Left ventricle myocardium superior (tissue), 1 donor: ENCODE data around the gene MAP2K2. TPM values are rescaled to one million over a fixed set of nuclear protein-coding genes. Genes with fewer than 3 reads are reported as not detected.
A peak's percentile ranks its signal among the peaks of the same experiment; 100 is the strongest.
"Not testable (repeated sequence)": the region's sequence is repeated elsewhere in the genome, so short reads cannot be mapped to it uniquely, and the experiment has no call there.

Source experiments
- ATAC-seq: fragments of 200-7000 bp; cut with Tn5 transposase; one replicate; pipeline ENCODE4 v1.9.1; 2020; ENCODE audit warnings: mild to moderate bottlenecking, moderate library complexity
- DNase-seq: peaks from one replicate; pipeline ENCODE4 v3.0.0-alpha.2; 2020
- intact Hi-C: fragments of 100-400 bp; cut with micrococcal nuclease; formaldehyde crosslinking; loops from one replicate; pipeline ENCODE4 v1.11.0; 2022
- long read RNA-seq: library from polyadenylated mRNA; unstranded; transcript quantifications from one replicate; pipeline ENCODE4 v2.0.0, GENCODE V29; 2021
- total RNA-seq: library from RNA; stranded (reverse); fragmentation: NEBNext Ultra II Directional; extraction: Animal tissue kit (Norgen Biotek cat#: 25700); gene quantifications from one replicate; pipeline ENCODE4 v1.2.1, GENCODE V29; 2021
- donor health status: DM: no; HTN: yes; CAD: no; lungs with severe emphysema.

Gene MAP2K2
- 148 TPM for total RNA-seq
- long read RNA-seq, transcript MAP2K2-201 (11 exons, 1,734 nt): major isoform, 302 of 469 reads
- long read RNA-seq, partial matches to known transcripts: 65 of 469 reads
- long read RNA-seq, other reads (novel, unspliced or antisense): 98 of 469 reads

DNA sequence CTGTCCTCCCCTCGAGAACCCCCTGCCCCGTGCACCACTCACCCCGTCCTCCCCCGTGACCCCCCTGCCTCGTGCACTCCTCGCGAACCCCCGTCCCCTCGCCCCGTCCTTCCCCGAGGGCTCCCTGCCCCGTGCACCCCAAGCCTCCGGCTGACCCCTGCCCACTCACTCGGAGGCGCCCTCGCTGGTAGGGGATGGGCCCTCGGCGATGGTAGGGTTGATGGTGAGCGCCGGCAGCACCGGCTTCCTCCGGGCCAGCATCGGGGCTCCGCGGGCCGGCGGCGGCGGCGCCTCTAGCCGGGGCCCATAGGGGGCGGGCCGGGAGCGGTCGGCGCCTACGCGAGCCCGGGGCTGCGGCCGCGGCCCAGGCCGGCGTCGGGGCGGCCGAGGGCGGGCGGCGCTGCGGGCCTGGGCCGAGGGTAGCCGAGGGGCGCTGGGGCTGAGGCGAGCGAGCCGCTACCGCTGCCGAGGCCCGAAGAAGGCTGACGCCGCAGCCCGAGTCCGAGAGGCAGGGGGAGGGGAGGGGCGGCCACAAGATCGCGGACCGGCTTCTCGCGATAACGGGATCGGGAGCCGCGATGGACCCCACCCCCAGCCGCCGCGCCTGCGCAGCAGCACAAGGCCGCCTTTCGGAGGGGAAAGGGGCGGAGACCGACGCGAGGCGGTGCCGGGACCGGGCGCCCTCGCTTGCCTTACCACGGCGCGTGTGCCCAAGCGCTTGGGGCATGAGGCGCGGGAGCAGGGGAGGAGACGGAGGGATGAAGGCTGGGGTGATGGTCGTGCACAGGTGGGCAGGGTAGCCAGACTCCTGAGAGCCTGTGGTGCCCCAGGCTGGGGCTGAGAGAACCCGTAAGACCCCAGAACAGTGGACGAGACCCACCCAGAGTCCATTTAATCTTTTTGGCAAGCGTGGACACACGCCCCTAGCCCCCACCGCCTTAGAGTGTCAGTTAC, at the start of gene MAP2K2:
Gene MAP2K2 (minus strand): TSS at position 508 of the 954 bp plus-strand sequence. CDS start 247 bp downstream, at position 261.
- intact Hi-C loops: no loop called here
- ATAC-seq (peak; percentile 99), DNase-seq (peak; percentile 97)

DNA sequence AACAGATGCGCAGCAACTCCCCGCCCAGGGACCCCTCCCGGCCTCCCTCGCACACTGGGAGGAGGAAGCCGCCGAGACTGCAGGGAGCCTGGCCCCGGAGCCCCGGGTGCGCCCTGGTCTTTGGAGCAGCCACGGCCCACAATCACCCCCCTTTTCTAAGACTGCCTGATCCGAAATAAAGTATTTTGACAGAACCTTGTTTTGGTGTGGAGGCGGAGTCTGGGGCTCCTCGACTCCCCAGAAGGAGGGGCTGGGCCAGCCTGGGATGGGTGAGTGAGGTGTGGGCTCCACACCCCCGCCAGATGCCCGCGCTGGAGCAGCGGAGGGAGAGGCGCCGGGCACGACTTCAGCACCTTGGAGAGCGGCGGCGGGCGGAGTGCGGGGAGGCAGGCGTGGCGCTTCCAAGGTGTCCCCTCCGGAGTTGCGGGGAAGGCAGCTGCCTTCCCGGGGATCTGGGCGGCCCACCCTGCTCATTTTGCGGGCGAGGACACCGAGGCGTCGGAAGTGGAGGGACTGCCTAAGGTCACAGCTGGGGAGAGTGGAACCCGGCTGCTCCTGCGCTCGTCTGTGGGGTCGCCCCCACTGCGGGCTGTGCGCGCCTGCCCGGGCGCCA, 49.0 kb upstream of the MAP2K2 start:
- intact Hi-C loops: no loop called here
- peak; percentile 83 for ATAC-seq
- DNase-seq: peak; percentile 78

DNA sequence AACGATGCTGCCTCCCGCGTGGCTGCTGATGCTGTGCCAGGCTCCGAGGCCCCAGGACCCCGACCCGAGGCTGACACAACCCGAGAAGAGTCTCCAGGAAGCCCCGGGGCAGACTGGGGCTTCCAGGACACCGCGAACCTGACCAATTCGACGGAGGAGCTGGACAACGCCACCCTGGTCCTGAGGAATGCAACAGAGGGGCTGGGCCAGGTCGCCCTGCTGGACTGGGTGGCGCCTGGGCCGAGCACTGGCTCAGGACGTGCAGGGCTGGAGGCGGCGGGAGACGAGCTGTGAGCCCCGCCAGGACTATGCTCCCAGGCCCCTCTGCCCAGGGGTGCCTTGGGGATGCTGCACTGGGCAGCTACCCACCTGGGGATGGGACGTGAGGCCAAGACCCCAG, 47.8 kb upstream of the MAP2K2 start:
- ATAC-seq: no peak
- no peak for DNase-seq
- intact Hi-C loops: no loop called here

DNA sequence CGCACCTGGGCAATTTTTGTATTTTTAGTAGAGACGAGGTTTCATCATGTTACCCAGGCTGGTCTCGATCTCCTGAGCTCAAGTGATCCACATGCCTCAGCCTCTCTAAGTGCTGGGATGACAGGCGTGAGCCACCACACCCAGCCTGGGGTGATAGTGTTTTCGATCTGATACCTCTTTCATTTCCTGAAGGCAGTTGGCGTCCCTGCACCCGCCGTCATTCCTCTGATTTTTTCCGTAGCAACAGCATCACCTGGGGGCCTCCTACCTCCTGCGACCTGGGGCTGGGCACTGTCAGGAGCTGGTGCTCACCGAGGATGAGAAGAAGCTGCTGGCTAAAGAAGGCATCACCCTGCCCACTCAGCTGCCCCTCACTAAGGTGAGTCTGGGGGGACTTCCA, 40.3 kb upstream of the MAP2K2 start:
- intact Hi-C loops: no loop called here
- no peak for ATAC-seq
- DNase-seq: no peak

DNA sequence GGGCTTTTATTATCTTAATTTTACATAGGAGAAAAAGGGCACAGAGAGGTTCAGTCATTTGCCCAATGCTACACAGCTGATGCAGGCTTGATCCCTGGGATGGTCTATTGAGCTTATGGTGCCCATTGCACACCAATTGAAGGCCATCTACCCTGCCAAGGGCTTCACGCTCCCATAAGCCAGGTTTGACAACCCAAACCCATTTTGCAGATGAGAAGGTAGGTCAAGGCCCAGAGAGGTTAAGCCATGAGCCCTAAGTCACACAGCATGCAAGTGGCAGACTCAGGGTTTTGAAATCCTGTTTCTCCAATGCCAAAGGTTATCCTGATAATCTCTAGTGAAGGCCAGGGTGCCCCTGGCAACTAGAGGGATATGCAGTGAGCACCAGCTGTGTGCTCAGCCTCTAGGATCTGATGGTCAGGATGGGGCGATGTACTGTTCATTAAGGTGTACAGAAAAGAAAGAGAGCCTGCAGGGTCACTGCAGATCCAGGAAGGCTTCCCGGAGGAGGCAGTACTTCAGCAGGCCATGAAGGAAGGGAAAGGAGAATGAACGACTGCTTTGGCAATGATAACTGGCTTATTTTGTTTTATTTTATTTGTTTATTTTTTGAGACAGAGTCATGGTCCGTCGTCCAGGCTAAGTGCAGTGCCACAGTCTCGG, 37.6 kb upstream of the MAP2K2 start:
- intact Hi-C loops: no loop called here
- no peak for ATAC-seq
- no peak for DNase-seq

DNA sequence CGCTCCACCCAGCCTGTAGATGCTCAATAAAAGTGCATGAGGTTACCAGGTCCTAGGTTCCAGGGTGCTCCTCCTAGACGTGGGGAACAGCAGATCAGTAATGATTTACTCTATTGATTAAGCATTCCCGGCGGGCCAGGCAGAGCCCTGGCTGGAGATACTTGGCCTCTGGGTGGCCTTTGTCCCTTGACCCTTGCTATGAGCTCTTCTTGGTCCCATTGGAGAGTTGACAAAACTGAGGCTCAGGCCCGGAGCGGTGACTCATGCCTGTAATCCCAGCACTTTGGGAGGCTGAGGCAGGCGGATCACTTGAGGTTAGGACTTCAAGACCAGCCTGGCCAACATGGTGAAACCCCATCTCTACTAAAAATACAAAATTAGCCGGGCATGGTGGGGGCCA, 34.0 kb upstream of the MAP2K2 start:
- intact Hi-C loops, ATAC-seq, DNase-seq: not testable (repeated sequence)

DNA sequence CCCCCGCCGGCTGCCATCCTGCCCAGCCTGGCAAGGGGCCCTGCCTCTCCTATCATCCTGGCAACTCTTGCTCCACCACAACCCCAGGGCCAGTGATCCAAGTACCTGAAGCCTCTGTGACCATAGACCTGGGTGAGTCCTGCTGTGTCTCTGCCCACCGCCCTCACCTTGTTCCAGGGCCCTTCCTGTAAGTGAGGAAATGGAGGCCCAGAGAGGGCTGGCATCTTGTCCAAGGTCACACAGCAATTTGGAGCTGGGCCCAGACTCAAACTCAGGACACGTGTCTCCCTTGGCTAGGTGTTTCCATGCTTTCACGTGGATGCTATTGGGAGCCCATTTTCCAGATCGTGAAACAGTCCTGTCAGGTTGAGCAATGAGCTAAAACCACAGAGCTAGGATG, 33.2 kb upstream of the MAP2K2 start:
- DNase-seq (no peak), ATAC-seq (no peak)
- intact Hi-C loops: no loop called here

DNA sequence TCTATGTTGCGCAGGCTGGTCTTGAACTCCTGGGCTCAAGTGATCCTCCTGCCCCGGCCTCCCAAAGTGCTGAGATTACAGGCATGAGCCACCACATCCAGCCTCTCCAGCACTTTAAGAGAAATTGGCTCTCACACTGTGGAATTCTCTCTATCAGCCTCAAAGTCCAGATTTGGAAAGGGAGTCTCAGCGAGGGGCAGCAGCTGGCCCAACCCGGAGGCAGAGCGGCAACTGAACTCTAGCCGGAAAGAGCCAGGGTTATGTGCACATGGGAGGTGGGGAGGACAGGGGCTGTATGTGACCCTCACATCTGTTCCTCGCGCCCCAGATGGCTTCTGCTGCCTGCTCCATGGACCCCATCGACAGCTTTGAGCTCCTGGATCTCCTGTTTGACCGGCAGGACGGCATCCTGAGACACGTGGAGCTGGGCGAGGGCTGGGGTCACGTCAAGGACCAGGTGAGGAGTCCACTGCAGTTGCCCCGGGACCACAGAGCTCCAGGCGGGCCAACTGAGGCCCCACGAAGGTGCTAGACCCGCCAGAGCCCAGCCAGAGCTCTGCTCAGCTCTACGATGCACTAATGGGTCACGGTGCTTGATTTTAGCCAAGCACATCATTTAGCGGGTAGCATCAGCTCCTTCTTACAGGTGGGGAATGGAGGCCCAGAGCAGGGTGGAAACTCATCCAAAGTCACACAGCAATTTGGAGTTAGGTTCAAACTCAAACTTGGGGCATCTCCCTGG, 30.8 kb upstream of the MAP2K2 start:
- intact Hi-C loops: no loop called here
- ATAC-seq (no peak), DNase-seq (no peak)

DNA sequence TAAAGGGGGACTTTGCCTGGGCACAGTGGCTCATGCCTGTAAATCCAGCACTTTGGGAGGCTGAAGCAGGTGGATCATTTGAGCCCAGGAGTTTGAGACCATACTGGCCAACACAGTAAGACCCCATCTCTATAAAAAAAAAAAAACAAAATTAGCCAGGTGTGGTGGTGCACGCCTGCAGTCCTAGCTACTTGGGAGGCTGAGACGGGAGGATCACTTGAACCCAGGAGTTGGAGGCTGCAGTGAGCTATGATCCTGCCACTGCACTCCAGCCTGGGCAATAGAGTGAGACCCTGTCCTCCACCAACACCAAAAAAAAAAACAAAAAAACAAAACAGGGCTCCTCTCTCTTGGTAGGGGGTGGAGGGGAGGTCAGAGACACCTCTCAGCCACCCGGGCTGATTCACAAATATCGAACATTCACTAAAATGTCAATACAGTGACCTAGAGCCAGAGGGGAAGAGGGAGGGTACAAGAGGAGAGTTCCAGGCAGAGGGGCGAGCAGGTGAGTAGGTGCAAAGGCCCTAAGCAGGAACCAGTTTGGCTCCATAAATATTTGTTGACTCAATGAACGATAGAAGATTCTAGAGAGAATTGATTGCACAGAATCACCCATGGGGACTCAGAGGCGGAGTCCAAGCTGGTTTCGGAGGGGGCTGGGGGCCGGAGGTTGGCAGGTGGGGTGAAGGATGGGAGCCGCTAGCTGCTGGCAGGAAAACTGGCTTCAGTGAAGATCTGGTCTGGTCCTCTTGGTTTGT, 28.5 kb upstream of the MAP2K2 start:
- no peak for ATAC-seq
- DNase-seq: no peak
- intact Hi-C loops: no loop called here

DNA sequence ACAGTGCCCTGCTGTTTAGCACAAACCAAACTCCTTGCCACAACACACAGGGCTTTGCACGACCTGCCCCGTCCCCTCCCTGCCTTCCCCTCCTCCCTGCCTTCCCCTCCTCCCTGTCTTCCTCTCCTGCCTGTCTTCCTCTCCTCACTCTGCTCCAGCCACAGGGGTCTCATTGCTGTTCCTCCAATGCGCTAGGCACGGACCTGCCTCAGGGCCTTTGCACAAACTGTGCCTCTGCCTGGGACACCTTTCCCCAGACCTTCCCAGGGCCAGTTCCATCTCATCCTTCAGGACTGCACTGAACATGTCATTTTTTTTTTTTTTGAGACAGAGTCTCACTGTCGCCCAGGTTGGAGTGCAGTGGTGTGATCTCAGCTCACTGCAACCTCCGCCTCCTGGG, 27.7 kb upstream of the MAP2K2 start:
- ATAC-seq (no peak), DNase-seq (no peak)
- intact Hi-C loops: no loop called here

DNA sequence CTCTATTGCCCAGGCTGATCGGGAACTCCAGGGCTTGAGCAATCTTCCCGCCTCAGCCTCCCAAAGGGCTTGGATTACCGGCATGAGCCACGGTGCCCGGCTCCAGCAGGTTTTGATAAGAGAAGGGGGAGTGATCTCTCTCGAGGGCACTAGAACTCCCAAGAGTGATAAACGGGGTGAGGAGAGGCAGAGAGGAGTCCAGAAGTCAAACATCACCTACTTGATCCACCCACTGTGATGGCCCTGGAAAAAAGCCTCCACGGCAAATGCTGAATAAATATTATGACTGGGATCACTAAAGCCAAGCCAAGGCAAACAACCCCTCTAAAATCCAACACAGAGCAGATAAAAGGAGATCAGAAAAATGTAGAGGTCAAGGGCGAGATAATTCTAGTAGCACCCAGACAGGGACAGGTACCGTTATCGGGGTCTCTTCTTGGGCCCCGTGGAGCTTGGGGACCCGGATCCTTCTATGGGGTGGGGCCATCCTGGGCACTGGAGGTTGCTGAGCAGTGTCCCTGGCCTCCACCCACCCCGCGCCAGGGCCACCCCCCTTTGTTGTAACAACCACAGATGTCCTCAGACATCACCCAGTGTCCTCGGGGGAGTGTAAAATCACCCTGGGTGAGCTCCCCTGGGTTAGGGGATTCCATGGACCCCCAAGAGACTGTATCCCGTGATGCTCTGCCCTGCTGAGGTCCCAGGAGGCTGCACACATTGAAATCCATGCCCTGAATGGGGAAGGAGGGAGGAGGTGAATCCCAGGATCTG, 25.8 kb upstream of the MAP2K2 start:
- ATAC-seq: no peak
- DNase-seq: no peak
- intact Hi-C loops: no loop called here

DNA sequence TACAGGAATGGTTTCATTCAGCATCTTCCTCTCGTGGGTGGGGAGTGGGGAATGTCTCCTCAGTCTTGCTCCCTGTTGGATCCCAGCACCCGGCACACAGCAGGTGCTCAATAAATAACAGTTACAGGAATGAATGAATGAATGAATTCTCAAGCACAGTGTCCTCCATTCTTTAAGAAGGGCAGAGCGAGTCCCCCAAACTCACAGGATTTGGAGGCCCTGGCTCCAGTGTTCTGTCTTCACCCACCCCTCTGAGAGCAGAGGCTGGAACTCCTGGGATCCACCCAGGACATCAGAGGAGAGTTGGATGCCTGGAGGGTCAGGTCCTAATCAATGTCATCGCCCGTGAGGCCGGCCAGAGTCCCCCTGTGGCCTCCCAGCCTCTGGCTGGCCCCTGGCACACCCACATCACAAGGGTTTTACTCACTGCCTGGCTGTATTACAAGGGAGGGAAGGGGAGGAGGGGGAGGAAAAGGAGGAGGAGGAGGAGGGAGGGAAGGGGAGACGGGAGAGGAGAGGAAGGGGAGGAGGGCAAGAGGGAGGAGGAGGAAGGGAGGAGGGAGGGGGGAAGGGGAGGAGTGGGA, 20.8 kb upstream of the MAP2K2 start:
- intact Hi-C loops: no loop called here
- no peak for DNase-seq
- no peak for ATAC-seq

DNA sequence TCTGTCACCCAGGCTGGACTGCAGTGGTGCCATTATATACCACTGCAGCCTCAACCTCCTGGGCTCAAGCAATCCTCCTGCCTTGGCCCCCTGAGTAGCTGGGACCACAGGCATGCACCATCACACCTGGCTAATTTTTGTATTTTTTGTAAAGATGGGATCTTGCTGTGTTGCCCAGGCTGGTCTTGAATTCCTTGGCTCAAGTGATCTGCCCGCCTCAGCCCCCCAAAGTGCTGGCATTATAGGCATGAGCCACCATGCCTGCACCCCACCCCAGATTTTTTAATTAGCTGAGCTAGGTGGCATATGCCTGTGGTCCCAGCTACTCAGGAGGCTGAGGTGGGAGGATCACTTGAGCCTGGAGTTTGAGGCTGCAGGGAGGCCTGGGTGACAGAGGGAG, 19.0 kb upstream of the MAP2K2 start:
- intact Hi-C loops, DNase-seq: not testable (repeated sequence)

DNA sequence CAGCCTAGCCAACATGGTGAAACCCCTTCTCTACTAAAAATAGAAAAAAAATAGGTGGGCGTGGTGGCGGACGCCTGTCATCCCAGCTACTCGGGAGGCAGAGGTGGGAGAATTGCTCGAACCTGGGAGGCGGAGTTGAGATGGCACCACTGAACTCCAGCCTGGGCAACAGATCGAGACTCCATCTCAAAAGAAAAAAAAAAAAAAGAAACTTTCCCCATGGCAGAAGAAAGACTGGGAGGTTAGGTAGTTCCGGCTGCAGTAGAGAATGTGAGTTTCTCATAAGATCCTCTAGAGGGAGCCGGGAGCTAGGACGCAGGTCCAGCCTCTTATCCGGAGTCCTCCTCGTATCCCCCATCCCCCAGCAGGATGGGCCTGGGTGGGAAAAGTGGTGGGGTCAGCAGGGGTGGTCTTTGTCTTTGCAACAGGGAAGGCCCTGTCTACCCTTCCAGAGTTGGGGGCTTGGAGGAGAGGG, 16.4 kb upstream of the MAP2K2 start:
- intact Hi-C loops: no loop called here
- DNase-seq (peak; percentile 39), ATAC-seq (peak; percentile 89)

More for the DNA sequence above, 19.0 kb upstream of the MAP2K2 start:
- ATAC-seq: not testable (repeated sequence)

DNA sequence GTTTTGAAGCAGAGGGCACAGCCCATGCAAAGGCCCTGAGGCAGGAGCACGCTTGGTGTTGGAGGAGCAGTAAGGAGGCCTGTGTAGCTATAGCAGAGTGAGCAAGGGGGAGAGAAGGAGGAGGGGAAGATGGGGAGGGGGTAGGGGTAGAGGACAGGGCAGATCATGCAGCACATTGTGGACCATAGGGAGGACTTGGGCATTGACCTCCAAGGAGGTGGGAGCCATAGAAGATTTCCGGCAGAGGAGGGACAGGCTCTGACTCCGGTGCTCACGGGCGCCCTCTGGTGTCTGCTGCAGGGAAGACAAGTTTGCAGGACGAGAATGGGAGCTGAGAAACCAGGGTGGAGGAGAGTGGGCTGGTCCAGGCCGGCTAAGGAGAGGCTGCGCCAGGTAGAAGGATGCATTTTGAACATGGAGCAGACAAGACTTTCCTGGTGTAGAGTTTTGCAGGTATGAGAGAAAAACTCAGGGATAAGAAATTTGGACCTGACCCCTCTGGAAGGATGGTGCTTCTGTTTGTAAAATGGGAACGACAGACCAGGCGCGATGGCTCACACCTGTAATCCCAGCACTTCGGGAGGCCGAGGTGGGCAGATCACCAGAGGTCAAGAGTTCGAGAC, 15.8 kb upstream of the MAP2K2 start:
- DNase-seq: peak; percentile 88
- intact Hi-C loops: no loop called here
- ATAC-seq: peak; percentile 95

DNA sequence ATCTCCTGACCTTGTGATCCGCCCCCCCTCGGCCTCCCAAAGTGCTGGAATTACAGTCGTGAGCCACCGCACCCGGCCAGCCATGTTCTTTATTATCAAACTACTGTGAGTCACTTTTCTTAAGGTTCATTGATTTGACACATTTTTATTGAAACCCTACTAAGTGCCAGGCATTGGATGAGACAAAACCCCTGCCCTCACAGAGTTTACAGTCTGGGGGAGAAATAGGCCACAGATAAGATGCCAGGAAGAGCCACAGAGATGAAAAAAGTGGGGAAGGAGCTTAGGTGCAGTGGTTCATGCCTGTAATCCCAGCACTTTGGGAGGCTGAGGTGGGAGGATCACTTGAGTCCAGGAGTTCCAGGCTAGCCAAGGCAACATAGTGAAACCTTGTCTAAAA, 14.5 kb upstream of the MAP2K2 start:
- no peak for ATAC-seq
- DNase-seq: no peak
- intact Hi-C loops: no loop called here

DNA sequence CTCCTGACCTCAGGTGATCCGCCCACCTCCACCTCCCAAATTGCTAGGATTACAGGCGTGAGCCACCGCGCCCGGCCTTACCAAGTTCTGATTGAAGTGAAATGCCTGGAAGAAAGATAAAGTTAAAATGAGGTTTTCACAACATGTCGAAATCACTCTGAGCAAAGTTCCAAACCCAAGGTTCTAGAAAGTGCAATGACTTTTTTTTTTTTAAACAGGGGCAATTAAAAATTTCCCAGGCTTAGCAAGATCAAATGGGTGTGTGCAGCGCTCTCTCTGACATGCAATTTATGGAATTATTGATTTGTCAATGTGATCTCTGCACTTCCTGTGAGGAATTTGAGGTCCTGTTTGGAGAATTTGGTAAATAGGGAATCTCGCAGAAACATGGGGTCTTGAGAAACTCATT, 12.8 kb upstream of the MAP2K2 start:
- DNase-seq (no peak), ATAC-seq (no peak)
- intact Hi-C loops: no loop called here
